PFSK-1 (cell line): ENCODE results near the gene BST2.

Experiments used
- FOXP2 ChIP-seq: optimal IDR thresholded peaks from 2 replicates; pipeline ENCODE3; 2011; ENCODE audit warnings: borderline replicate concordance, control low read depth, inconsistent platforms; ENCODE audit not compliant: insufficient read depth; ENCODE audit errors: extremely low read length, extremely low read depth
- POLR2AphosphoS5 ChIP-seq: IDR thresholded peaks from 2 replicates; pipeline ENCODE4 v1.6.1; 2012; ENCODE audit warnings: low read depth, mild to moderate bottlenecking, control low read depth, low read length, moderate library complexity
- SIN3A ChIP-seq: IDR thresholded peaks from 2 replicates; pipeline ENCODE4 v1.6.1; 2012; ENCODE audit warnings: mild to moderate bottlenecking, low read length, moderate library complexity, borderline replicate concordance; ENCODE audit not compliant: insufficient read depth
- TAF1 ChIP-seq: IDR thresholded peaks from 2 replicates; pipeline ENCODE4 v1.6.1; 2012; ENCODE audit warnings: low read length, control low read depth, borderline replicate concordance; ENCODE audit not compliant: insufficient read depth
- TF ChIP-seq, protein P1 (sequence below), 2 experiments: IDR thresholded peaks; 2 replicates each; pipeline versions ENCODE4 v1.6.1 to v1.8.0; 2011 to 2012; ENCODE audit warnings: low read depth in 2 of 2, low read length in 2 of 2, control low read depth in 1 of 2, inconsistent platforms in 1 of 2, mild to moderate bottlenecking in 1 of 2, moderate library complexity in 1 of 2; ENCODE audit not compliant: insufficient read depth in 1 of 2

Gene BST2

DNA sequence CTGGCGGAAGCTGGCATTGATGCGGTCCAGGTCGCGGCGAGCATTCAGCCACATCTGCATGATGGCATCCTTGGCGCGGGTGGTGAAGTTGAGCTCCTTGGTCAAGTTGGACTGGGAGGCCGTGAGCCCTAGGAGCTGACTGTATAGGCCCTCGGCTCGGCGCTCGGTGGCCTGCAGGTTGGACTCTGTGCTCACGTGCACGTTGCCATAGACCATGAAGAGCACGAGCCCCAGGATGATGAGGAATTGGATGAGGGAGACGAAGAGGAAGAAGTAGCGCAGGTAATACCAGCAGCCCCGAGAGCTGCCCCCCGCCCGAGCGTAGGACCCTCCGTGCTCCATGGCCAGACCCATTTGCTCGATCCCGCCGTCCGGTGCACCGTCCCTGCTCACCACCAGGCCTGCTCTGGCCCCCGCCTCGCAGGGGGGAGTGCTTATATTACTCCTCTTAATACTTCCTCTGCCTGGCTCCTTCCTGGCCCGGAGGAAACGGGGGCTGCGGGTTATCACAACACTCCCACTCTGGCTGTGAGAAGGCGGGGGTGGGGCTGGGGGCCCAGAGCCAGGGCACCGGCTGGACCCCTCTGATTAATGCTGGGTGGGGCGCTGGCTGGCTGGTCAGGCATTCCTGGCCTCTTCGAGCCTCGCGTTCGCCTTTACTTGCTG, 28.4 kb downstream of the BST2 start, which contains the start of gene PLVAP:
Gene PLVAP (minus strand): TSS at position 408 of the 666 bp plus-strand sequence. CDS start 54 bp downstream, at position 354.
- TF ChIP-seq POLR2AphosphoS5 (no peak), TAF1 (no peak)

GRCh38 chr19:17370026-17370587, 35.3 kb downstream of the BST2 start:
- TF ChIP-seq POLR2AphosphoS5: no peak
- no peak for TF ChIP-seq FOXP2
- TF ChIP-seq SIN3A: no peak
- no peak for TF ChIP-seq TAF1
- TF ChIP-seq, protein P1, sequence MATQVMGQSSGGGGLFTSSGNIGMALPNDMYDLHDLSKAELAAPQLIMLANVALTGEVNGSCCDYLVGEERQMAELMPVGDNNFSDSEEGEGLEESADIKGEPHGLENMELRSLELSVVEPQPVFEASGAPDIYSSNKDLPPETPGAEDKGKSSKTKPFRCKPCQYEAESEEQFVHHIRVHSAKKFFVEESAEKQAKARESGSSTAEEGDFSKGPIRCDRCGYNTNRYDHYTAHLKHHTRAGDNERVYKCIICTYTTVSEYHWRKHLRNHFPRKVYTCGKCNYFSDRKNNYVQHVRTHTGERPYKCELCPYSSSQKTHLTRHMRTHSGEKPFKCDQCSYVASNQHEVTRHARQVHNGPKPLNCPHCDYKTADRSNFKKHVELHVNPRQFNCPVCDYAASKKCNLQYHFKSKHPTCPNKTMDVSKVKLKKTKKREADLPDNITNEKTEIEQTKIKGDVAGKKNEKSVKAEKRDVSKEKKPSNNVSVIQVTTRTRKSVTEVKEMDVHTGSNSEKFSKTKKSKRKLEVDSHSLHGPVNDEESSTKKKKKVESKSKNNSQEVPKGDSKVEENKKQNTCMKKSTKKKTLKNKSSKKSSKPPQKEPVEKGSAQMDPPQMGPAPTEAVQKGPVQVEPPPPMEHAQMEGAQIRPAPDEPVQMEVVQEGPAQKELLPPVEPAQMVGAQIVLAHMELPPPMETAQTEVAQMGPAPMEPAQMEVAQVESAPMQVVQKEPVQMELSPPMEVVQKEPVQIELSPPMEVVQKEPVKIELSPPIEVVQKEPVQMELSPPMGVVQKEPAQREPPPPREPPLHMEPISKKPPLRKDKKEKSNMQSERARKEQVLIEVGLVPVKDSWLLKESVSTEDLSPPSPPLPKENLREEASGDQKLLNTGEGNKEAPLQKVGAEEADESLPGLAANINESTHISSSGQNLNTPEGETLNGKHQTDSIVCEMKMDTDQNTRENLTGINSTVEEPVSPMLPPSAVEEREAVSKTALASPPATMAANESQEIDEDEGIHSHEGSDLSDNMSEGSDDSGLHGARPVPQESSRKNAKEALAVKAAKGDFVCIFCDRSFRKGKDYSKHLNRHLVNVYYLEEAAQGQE (IDR thresholded peaks at IDR 0.05; ENCODE audit: insufficient read depth in 1 of 2, low read depth in 2 of 2, low read length in 2 of 2): no peak

DNA sequence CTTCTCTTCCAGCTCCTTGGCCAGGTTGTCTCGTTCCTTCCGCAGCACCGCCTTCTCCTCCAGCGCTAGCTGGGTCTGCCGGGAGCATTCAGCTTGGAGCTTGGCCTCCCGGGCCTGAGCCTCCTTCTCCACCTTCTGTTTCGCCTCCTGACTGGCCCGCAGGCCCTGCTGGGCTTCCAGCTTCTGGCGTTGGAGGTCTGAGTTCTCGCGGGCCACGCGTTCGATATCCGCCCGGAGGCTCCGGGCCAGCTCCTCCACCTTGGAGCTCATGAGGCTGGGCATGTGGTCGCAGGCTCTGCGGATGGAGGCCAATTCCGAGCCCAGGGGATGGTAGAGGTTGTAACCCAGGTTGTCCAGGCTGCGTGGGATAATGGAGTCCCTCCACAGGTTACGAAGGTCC, 40.1 kb downstream of the BST2 start:
- TF ChIP-seq POLR2AphosphoS5: no peak

DNA sequence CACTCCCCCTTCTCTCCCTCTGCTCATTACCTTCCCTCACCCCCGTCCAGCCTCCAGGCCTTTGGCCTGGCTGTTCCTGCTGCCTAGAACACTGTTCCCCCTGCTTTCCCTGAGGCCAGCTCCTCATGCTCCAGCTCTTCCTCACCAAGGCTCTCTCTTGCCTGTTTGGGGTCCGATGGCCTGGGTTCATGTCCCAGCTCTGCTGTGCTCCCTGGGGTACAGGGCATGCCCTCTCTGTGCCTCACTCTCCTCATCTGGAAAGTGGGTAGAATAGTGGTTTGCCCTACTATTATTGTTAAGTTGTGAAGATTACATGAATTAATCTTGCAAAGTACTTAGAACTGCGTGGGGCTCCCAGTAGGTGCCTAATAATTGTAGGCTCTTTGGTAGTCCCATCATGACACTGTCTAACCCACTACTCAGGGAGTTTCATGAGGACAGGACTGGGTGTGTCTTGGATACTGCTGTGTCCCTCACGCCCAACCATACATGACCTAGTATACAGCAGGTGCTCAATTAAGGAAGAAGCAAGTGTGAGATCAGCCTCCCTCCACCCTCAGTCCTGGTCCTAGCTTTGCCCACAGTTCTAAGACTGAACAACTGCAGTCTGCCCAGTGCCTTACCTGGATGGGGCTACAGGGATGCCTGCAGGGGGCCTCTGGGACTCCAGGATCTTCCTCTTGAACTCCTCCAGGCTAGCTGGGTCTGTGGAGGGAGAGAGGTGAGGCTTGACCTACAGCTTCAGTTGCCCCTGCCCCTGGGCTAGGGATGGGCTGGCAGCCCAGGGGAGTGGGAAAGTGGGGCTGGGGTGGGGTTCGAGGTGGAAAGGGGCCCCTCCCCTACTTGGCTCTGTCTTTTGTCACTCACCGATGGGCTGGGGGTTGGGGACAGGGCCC, 45.3 kb downstream of the BST2 start:
- no peak for TF ChIP-seq POLR2AphosphoS5
- no peak for TF ChIP-seq SIN3A
- no peak for TF ChIP-seq TAF1
- no peak for TF ChIP-seq FOXP2
- TF ChIP-seq, protein P1 (IDR thresholded peaks at IDR 0.05; ENCODE audit: insufficient read depth in 1 of 2, low read depth in 2 of 2, low read length in 2 of 2): no peak

- TF ChIP-seq POLR2AphosphoS5: no peak
- TF ChIP-seq, protein P1 (IDR thresholded peaks at IDR 0.05; ENCODE audit: insufficient read depth in 1 of 2, low read depth in 2 of 2, low read length in 2 of 2): no peak
- TF ChIP-seq FOXP2: no peak
- no peak for TF ChIP-seq TAF1
- TF ChIP-seq SIN3A: no peak
Observed at GRCh38 chr19:17358395-17358794, 47.0 kb downstream of the BST2 start.

DNA sequence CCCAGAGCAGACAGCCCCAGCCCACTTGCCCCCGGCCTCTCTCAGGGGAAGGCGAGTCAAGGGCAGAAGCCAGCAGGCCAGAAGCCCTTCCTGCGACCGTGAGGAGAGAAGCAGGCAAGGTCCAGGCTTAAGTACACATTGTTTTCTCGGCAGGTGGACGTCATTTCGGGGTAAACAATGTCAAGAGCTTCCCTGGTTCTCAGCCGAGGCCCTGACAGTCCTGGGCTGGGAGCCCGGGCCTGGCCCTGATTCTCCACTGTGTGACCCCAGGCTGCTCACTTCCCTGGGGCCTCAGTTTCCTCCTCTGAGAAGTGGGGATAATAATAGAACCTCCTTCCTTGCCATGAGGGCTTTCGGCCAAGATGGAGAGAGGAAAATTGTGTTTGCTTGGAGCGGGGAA, 47.7 kb downstream of the BST2 start:
- TF ChIP-seq POLR2AphosphoS5 (no peak), FOXP2 (no peak), TAF1 (no peak), SIN3A (no peak)
- TF ChIP-seq, protein P1 (IDR thresholded peaks at IDR 0.05; ENCODE audit: insufficient read depth in 1 of 2, low read depth in 2 of 2, low read length in 2 of 2): no peak
